K562 (cell line): Measurements from ENCODE around the gene SLC38A10. TPM values are rescaled to one million over a fixed set of nuclear protein-coding genes. Genes with fewer than 3 reads are reported as not detected.

ENCODE experiments used
- CBFA2T3 ChIP-seq: fragments of 450-650 bp; IDR thresholded peaks from 2 replicates; pipeline ENCODE4 v1.6.1; 2017
- CCNT2 ChIP-seq: IDR thresholded peaks from 2 replicates; pipeline ENCODE4 v1.6.1; 2011; ENCODE audit warnings: borderline replicate concordance, low read depth, mild to moderate bottlenecking, moderate library complexity, mixed read lengths, low read length; ENCODE audit not compliant: insufficient read length; ENCODE audit errors: extremely low read depth
- ERF ChIP-seq: fragments of 450-650 bp; formaldehyde crosslinking; IDR thresholded peaks from 2 replicates; pipeline ENCODE4 v1.4.0; 2020; ENCODE audit warnings: mild to moderate bottlenecking, mixed read lengths
- HCFC1 ChIP-seq: IDR thresholded peaks from 2 replicates; pipeline ENCODE4 v1.6.1; 2012; ENCODE audit warnings: low read depth, low read length, improper control_type of control experiment
- HDAC1 ChIP-seq, 2 experiments: fragments of 450-650 bp; IDR thresholded peaks; 2 replicates each; pipeline ENCODE4 v1.6.1; 2016 to 2017; ENCODE audit warnings: inconsistent platforms in 1 of 2, mild to moderate bottlenecking in 1 of 2, moderate library complexity in 1 of 2
- MEIS2 ChIP-seq: fragments of 450-650 bp; IDR thresholded peaks from 2 replicates; pipeline ENCODE4 v1.6.1; 2014; ENCODE audit warnings: mild to moderate bottlenecking; ENCODE audit not compliant: partially characterized antibody
- NEUROD1 ChIP-seq: fragments of 150-350 bp; IDR thresholded peaks from 2 replicates; pipeline ENCODE4 v1.6.1; 2014; ENCODE audit warnings: borderline replicate concordance, low read length, low read depth; ENCODE audit not compliant: partially characterized antibody
- NR4A1 ChIP-seq, 2 experiments: fragments of 250-450 bp in 1 of 2; fragments of 450-650 bp in 1 of 2; sonication (Bioruptor Pico) in 1 of 2; IDR thresholded peaks; 2 replicates each; pipeline versions ENCODE4 v1.4.0 to v1.6.1; 2016 to 2020; ENCODE audit warnings: mild to moderate bottlenecking in 2 of 2, missing compliant biosample characterization in 1 of 2, missing genetic modification characterization in 1 of 2, moderate library complexity in 1 of 2
- PHF21A ChIP-seq: fragments of 450-650 bp; IDR thresholded peaks from 2 replicates; pipeline ENCODE4 v1.6.1; 2017; ENCODE audit warnings: low read depth, borderline replicate concordance
- PHF8 ChIP-seq: fragments of 200-600 bp; sonication (generic); IDR thresholded peaks from 2 replicates; pipeline ENCODE4 v1.6.1; 2012; ENCODE audit warnings: mixed run types, mild to moderate bottlenecking, inconsistent platforms, low read length, moderate library complexity, borderline replicate concordance
- POLR2AphosphoS5 ChIP-seq: IDR thresholded peaks from 2 replicates; pipeline ENCODE4 v1.6.1; 2011; ENCODE audit warnings: mild to moderate bottlenecking, low read depth, low read length, moderate library complexity; ENCODE audit not compliant: control insufficient read depth, insufficient read depth
- SIRT6 ChIP-seq: IDR thresholded peaks from one replicate; pipeline ENCODE4 v1.6.1; 2012; ENCODE audit warnings: low read depth, mild to moderate bottlenecking, control low read depth, inconsistent platforms, low read length, moderate library complexity
- ZFX ChIP-seq: sonication (generic); formaldehyde crosslinking; IDR thresholded peaks from 2 replicates; pipeline ENCODE4 v1.8.0; 2022; ENCODE audit warnings: mild to moderate bottlenecking, missing genetic modification reagents, moderate library complexity
- ZNF311 ChIP-seq: fragments of 250-450 bp; sonication (Bioruptor Pico); IDR thresholded peaks from 2 replicates; pipeline ENCODE4 v1.4.0; 2020; ENCODE audit warnings: mild to moderate bottlenecking, moderate library complexity
- ZNF354B ChIP-seq: fragments of 250-450 bp; sonication (Bioruptor Pico); IDR thresholded peaks from 2 replicates; pipeline ENCODE4 v1.4.0; 2020
- ZNF76 ChIP-seq: fragments of 250-450 bp; sonication (Bioruptor Pico); IDR thresholded peaks from 2 replicates; pipeline ENCODE4 v1.4.0; 2020; ENCODE audit warnings: mild to moderate bottlenecking, moderate library complexity, borderline replicate concordance
- ZNF764 ChIP-seq: fragments of 250-450 bp; sonication (Bioruptor Pico); IDR thresholded peaks from 2 replicates; pipeline ENCODE4 v1.4.0; 2020; ENCODE audit warnings: low read depth, mild to moderate bottlenecking, moderate library complexity
- polyA plus RNA-seq, 8 experiments: library from polyadenylated mRNA; depleted of rRNA in 4 of 8; stranded (reverse) in 5 of 8; unstranded in 3 of 8; fragments of >200 nt; fragmentation: Nextera tagmentation in 2 of 8; fragmentation: Illumina TruSeq in 1 of 8; extraction: Ambion mirVana in 2 of 8; extraction: Trizol in 1 of 8; gene quantifications; 2 replicates each; pipeline versions ENCODE4 v1.2.1 to v1.2.3, GENCODE V29; 2011 to 2014; ENCODE audit warnings: inconsistent platforms in 1 of 8, missing spikeins in 1 of 8
- total RNA-seq, 7 experiments: library from RNA; depleted of rRNA in 6 of 7; stranded (reverse); fragments of >200 nt in 6 of 7; fragmentation: Illumina TruSeq in 2 of 7; extraction: Trizol in 2 of 7; gene quantifications; 2 replicates each; pipeline versions ENCODE4 v1.2.1 to v1.2.3, GENCODE V29; 2011 to 2021; ENCODE audit warnings: low replicate concordance in 1 of 7
- TF ChIP-seq, protein P1 (sequence below): IDR thresholded peaks from 2 replicates; pipeline ENCODE4 v1.6.1; 2012; ENCODE audit warnings: low read depth, low read length, improper control_type of control experiment, borderline replicate concordance
- TF ChIP-seq, protein P2 (sequence below), 2 experiments: IDR thresholded peaks in 1 of 2; conservative IDR thresholded peaks in 1 of 2; 2 replicates each; pipeline ENCODE4 v1.6.1; 2016; ENCODE audit warnings: low read depth in 2 of 2, mild to moderate bottlenecking in 1 of 2, missing compliant biosample characterization in 1 of 2, missing genetic modification characterization in 1 of 2, moderate library complexity in 1 of 2
- TF ChIP-seq, protein P3 (sequence below): fragments of 450-650 bp; formaldehyde crosslinking; IDR thresholded peaks from 2 replicates; pipeline ENCODE4 v1.4.0; 2020; ENCODE audit warnings: mild to moderate bottlenecking, moderate library complexity

SLC38A10 gene
- total and polyA plus RNA-seq, 9 of the 15 experiments (the other 6 are each of a cell fraction or from before 2014, with no cell fraction given), result 0.45 to 54.2 (median 13.8) TPM

DNA sequence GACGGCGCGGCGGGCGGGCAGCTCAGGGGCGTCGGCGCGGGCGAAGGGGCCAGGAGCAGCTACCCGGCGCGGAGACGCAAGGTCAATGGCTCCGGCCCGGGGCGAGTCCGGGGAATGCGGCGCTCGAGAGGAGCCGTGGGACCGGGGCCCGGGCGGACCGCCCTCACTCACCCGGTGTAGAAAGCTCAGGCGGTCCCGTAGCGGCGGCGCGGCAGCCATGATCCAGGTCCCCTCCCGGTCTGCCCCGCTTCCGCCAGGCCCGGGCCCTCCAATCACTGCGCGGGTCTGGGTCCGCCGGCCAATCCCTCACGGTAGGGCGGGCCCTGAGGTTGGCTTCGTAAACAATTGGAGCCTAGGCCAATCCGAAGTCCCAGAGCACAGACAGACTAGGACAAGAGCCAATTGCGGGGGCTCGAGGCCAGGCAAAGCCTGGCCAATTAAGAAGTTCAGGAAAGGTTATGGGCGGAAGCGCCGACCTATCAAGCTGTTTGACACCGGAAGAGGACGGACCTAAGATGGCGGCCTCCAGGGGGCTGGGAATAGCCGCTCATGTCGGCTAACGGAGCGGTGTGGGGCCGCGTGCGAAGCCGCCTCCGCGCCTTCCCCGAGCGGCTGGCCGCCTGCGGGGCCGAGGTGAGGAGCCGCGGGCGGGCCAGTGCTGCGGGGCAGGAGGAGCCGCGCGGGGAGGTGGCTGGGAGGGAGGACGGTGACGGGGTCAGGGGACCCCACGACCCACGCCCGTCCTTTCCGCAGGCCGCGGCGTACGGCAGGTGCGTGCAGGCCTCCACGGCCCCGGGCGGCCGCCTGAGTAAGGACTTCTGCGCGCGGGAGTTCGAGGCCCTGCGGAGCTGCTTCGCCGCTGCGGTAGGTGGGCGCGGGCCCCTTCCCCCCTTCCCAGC is 56.0 kb downstream of the SLC38A10 start, which contains the start of the genes NDUFAF8 and TEPSIN (continued):
- peak; percentile 83 for TF ChIP-seq ZNF764
- no peak for TF ChIP-seq ZNF354B (CRISPR knock-in tag)
- TF ChIP-seq HDAC1 (IDR thresholded peaks at IDR 0.05), result peak in 1 of 2 experiments; percentile 37; a peak in 1 of 4 replicates
- TF ChIP-seq ERF (CRISPR knock-in tag), result peak; percentile 83; the same call in 1 of the 2 replicates
- peak; percentile 69 for TF ChIP-seq ZFX (CRISPR knock-in tag)
- TF ChIP-seq PHF21A, result no peak
- 0 out of 2 replicates have a peak, but pooled peaks have one; percentile 23 for TF ChIP-seq NR4A1 (CRISPR knock-in tag; IDR thresholded peaks at IDR 0.05)
- no peak for TF ChIP-seq NR4A1 (tag; IDR thresholded peaks at IDR 0.05)
- TF ChIP-seq, protein P1, sequence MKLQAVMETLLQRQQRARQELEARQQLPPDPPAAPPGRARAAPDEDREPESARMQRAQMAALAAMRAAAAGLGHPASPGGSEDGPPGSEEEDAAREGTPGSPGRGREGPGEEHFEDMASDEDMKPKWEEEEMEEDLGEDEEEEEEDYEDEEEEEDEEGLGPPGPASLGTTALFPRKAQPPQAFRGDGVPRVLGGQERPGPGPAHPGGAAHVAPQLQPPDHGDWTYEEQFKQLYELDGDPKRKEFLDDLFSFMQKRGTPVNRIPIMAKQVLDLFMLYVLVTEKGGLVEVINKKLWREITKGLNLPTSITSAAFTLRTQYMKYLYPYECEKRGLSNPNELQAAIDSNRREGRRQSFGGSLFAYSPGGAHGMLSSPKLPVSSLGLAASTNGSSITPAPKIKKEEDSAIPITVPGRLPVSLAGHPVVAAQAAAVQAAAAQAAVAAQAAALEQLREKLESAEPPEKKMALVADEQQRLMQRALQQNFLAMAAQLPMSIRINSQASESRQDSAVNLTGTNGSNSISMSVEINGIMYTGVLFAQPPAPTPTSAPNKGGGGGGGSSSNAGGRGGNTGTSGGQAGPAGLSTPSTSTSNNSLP, result peak; percentile 85; the same call in 1 of the 2 replicates
- no peak for TF ChIP-seq MEIS2
- TF ChIP-seq CCNT2, result peak; percentile 48
- TF ChIP-seq ZNF76, result no peak
- TF ChIP-seq, protein P2, sequence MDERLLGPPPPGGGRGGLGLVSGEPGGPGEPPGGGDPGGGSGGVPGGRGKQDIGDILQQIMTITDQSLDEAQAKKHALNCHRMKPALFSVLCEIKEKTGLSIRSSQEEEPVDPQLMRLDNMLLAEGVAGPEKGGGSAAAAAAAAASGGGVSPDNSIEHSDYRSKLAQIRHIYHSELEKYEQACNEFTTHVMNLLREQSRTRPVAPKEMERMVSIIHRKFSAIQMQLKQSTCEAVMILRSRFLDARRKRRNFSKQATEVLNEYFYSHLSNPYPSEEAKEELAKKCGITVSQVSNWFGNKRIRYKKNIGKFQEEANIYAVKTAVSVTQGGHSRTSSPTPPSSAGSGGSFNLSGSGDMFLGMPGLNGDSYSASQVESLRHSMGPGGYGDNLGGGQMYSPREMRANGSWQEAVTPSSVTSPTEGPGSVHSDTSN (CRISPR knock-in tag; IDR thresholded peaks at IDR 0.05; ENCODE audit: low read depth), result peak; percentile 81
- TF ChIP-seq, protein P2 (tag; conservative IDR thresholded peaks at IDR 0.05; ENCODE audit: low read depth), result peak; percentile 100
- TF ChIP-seq HCFC1, result peak; percentile 86
- TF ChIP-seq SIRT6, result no peak
- TF ChIP-seq, protein P3, sequence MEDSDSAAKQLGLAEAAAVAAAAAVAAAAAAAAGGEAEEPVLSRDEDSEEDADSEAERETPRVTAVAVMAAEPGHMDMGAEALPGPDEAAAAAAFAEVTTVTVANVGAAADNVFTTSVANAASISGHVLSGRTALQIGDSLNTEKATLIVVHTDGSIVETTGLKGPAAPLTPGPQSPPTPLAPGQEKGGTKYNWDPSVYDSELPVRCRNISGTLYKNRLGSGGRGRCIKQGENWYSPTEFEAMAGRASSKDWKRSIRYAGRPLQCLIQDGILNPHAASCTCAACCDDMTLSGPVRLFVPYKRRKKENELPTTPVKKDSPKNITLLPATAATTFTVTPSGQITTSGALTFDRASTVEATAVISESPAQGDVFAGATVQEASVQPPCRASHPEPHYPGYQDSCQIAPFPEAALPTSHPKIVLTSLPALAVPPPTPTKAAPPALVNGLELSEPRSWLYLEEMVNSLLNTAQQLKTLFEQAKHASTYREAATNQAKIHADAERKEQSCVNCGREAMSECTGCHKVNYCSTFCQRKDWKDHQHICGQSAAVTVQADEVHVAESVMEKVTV, result no peak
- peak; percentile 100 for TF ChIP-seq NEUROD1
- peak; percentile 60 for TF ChIP-seq POLR2AphosphoS5
- no peak for TF ChIP-seq CBFA2T3
- TF ChIP-seq PHF8, result peak; percentile 81; the same call in 1 of the 2 replicates
- no peak for TF ChIP-seq ZNF311 (CRISPR knock-in tag)
